PC-3 (cell line): ENCODE results near the gene ATOSA. TPM values are rescaled to one million over a fixed set of nuclear protein-coding genes. Genes with fewer than 3 reads are reported as not detected.

Source experiments
- ATAC-seq: fragments of 200-7000 bp; cut with Tn5 transposase; 2 replicates; pipeline ENCODE4 v1.9.1; 2020; ENCODE audit warnings: mild to moderate bottlenecking, moderate library complexity
- BruUV-seq: library from RNA; stranded (reverse); fragments of 400-500 nt; replicated peaks from 2 replicates; lab custom pipeline; 2021; lab: Mats Ljungman, UMichigan
- CTCF ChIA-PET: fragments of 300-600 bp; sonication (Branson Sonifier 250); formaldehyde crosslinking; loops from one replicate; lab custom pipeline; 2022; ENCODE audit warnings: antibody characterized with exemption; lab: Charles Lee
- POLR2A ChIA-PET: fragments of 300-600 bp; sonication (Branson Sonifier 250); formaldehyde crosslinking; loops from one replicate; lab custom pipeline; 2022; ENCODE audit warnings: antibody characterized with exemption; ENCODE audit not compliant: unreplicated experiment; lab: Charles Lee
- DNase-seq: peaks from one replicate; pipeline ENCODE4 v3.0.0-alpha.2; 2015
- H2AFZ ChIP-seq: fragments of 300-600 bp; sonication (generic); 2 replicates; pipeline ENCODE4 v1.6.0; 2016; ENCODE audit warnings: antibody characterized with exemption, low read length
- H3F3A ChIP-seq: fragments of 300-600 bp; sonication (generic); one replicate; pipeline ENCODE4 v1.6.0; 2017; ENCODE audit warnings: antibody characterized with exemption, low read length, control low read depth, mild to moderate bottlenecking; ENCODE audit not compliant: unreplicated experiment
- H3K27ac ChIP-seq: fragments of 300-600 bp; sonication (generic); 2 replicates; pipeline ENCODE4 v1.5.1; 2016; ENCODE audit warnings: mild to moderate bottlenecking, low read length
- H3K27me3 ChIP-seq: fragments of 300-600 bp; sonication (generic); 2 replicates; pipeline ENCODE4 v1.6.1; 2016; ENCODE audit warnings: low read length, mixed read lengths
- H3K36me3 ChIP-seq: fragments of 300-600 bp; sonication (generic); 2 replicates; pipeline ENCODE4 v1.6.1; 2016; ENCODE audit warnings: low read depth, mixed run types, low read length, mixed read lengths
- H3K4me1 ChIP-seq: fragments of 300-600 bp; sonication (generic); 2 replicates; pipeline ENCODE4 v1.5.1; 2016; ENCODE audit warnings: low read length; ENCODE audit not compliant: insufficient read depth
- H3K4me2 ChIP-seq: fragments of 300-600 bp; sonication (generic); 2 replicates; pipeline ENCODE4 v1.6.0; 2016; ENCODE audit warnings: low read length
- H3K4me3 ChIP-seq: fragments of 300-600 bp; sonication (generic); 2 replicates; pipeline ENCODE4 v1.5.1; 2016; ENCODE audit warnings: mild to moderate bottlenecking, low read length, mixed read lengths
- H3K79me2 ChIP-seq: fragments of 300-600 bp; sonication (generic); 2 replicates; pipeline ENCODE4 v1.6.1; 2017; ENCODE audit warnings: low read length, mixed read lengths
- H3K9ac ChIP-seq: fragments of 300-600 bp; sonication (generic); 2 replicates; pipeline ENCODE4 v1.6.0; 2016; ENCODE audit warnings: mild to moderate bottlenecking, low read length
- H3K9me2 ChIP-seq: fragments of 300-600 bp; sonication (generic); replicated peaks from 2 replicates; pipeline ENCODE4 v1.6.1; 2016; ENCODE audit warnings: mixed run types, low read length, mixed read lengths
- H3K9me3 ChIP-seq: fragments of 300-600 bp; sonication (generic); 2 replicates; pipeline ENCODE4 v1.6.1; 2016; ENCODE audit warnings: low read length, mixed read lengths
- H4K20me1 ChIP-seq: fragments of 300-600 bp; sonication (generic); 2 replicates; pipeline ENCODE4 v1.6.1; 2016; ENCODE audit warnings: low read length, mixed read lengths
- CTCF ChIP-seq: fragments of 300-600 bp; sonication (generic); conservative IDR thresholded peaks from 2 replicates; pipeline ENCODE4 v1.5.1; 2017; ENCODE audit warnings: antibody characterized with exemption, low read depth, mild to moderate bottlenecking, low read length
- EZH2 ChIP-seq: fragments of 300-600 bp; sonication (generic); IDR thresholded peaks from one replicate; pipeline ENCODE4 v1.6.1; 2017; ENCODE audit warnings: antibody characterized with exemption, mild to moderate bottlenecking, low read length; ENCODE audit not compliant: unreplicated experiment
- EZH2phosphoT487 ChIP-seq: fragments of 300-600 bp; sonication (generic); IDR thresholded peaks from 2 replicates; pipeline ENCODE4 v1.6.1; 2018; ENCODE audit warnings: mild to moderate bottlenecking, antibody characterized with exemption, low read length, borderline replicate concordance
- intact Hi-C: fragments of 100-400 bp; cut with micrococcal nuclease; formaldehyde crosslinking; loops from 2 replicates; pipeline ENCODE4 v1.9.0; 2023
- total RNA-seq: library from RNA; depleted of rRNA; stranded (reverse); fragments of >200 nt; gene quantifications from 2 replicates; pipeline ENCODE4 v1.2.3, GENCODE V29; 2014

The ATOSA gene
- total RNA-seq, 1 experiment from 2014 or later, result 8.7 TPM

- Histone ChIP-seq H3K4me3 (no peak overlapping the region), H2AFZ (no peak overlapping the region), H4K20me1 (no peaks in the 10 kb centered on the region), H3K27ac (no peak overlapping the region), H3K9me3 (no peaks in the 10 kb centered on the region), H3K4me1 (peaks cover 21% of the 10 kb centered on the region), H3K4me2 (no peak overlapping the region), H3K27me3 (no peaks in the 10 kb centered on the region), H3K36me3 (no peaks in the 10 kb centered on the region), H3F3A (no peaks in the 10 kb centered on the region), H3K9me2 (no peaks in the 10 kb centered on the region), H3K9ac (no peak overlapping the region), H3K79me2 (no peaks in the 10 kb centered on the region)
- DNase-seq, result no peak
- no TSS peak for BruUV-seq
- ChIA-PET POLR2A (interaction anchor here (0.6 kb wide), 1 partner anchor 44 kb away, joined by 3 read pairs; no protein-coding TSS in a partner anchor), CTCF (interaction anchor here (0.6 kb wide), 1 partner anchor 397 kb away, joined by 4 read pairs; no protein-coding TSS in a partner anchor)
- intact Hi-C loops, result no loop called here
- ATAC-seq, result no peak
- TF ChIP-seq EZH2 (no peak), EZH2phosphoT487 (no peak), CTCF (no peak)
Measured at GRCh38 chr15:52727815-52728214, 48.6 kb upstream of the ATOSA start.

GRCh38 chr15:52726195-52726594, 47.0 kb upstream of the ATOSA start:
- ATAC-seq (no peak), DNase-seq (no peak)
- Histone ChIP-seq H4K20me1 (no peaks in the 10 kb centered on the region), H2AFZ (no peak overlapping the region), H3K4me3 (no peak overlapping the region), H3K27ac (no peak overlapping the region), H3K9ac (no peak overlapping the region), H3F3A (no peaks in the 10 kb centered on the region), H3K4me1 (peaks cover 21% of the 10 kb centered on the region), H3K9me2 (no peaks in the 10 kb centered on the region), H3K79me2 (no peaks in the 10 kb centered on the region), H3K36me3 (no peaks in the 10 kb centered on the region), H3K27me3 (no peaks in the 10 kb centered on the region), H3K4me2 (no peak overlapping the region), H3K9me3 (no peaks in the 10 kb centered on the region)
- intact Hi-C loops, result no loop called here
- CTCF ChIA-PET, result no interaction called here
- BruUV-seq, result no TSS peak
- TF ChIP-seq CTCF, result no peak
- no peak for TF ChIP-seq EZH2
- TF ChIP-seq EZH2phosphoT487, result no peak
- POLR2A ChIA-PET, result interaction anchor here (0.7 kb wide), 1 partner anchor 265 kb away, joined by 4 read pairs; no protein-coding TSS in a partner anchor

- no peaks in the 10 kb centered on the region for H3K27me3 ChIP-seq
- intact Hi-C loops, result no loop called here
- H3K9me3 ChIP-seq, result no peaks in the 10 kb centered on the region
- H3K4me1 ChIP-seq, result no peaks in the 10 kb centered on the region
- no peaks in the 10 kb centered on the region for H3K9me2 ChIP-seq
- H3K79me2 ChIP-seq, result no peaks in the 10 kb centered on the region
- ATAC-seq, result no peak
- CTCF ChIA-PET, result no interaction called here
- H2AFZ ChIP-seq, result no peak overlapping the region
- no peak overlapping the region for H3K4me2 ChIP-seq
- H3K4me3 ChIP-seq, result no peak overlapping the region
- H3K36me3 ChIP-seq, result no peaks in the 10 kb centered on the region
- TF ChIP-seq EZH2, result no peak
- TF ChIP-seq EZH2phosphoT487, result no peak
- TF ChIP-seq CTCF, result no peak
- H3F3A ChIP-seq, result no peaks in the 10 kb centered on the region
- no peaks in the 10 kb centered on the region for H4K20me1 ChIP-seq
- BruUV-seq, result no TSS peak
- POLR2A ChIA-PET, result no interaction called here
- H3K9ac ChIP-seq, result no peak overlapping the region
- no peak overlapping the region for H3K27ac ChIP-seq
- no peak for DNase-seq
Measured at GRCh38 chr15:52718551-52718950, 39.4 kb upstream of the ATOSA start.
